Liver (tissue), 9 donors: ENCODE measurements around the gene ATL2. TPM values are rescaled to one million over a fixed set of nuclear protein-coding genes. Genes with fewer than 3 reads are reported as not detected.

ENCODE experiments used
- DNase-seq: peaks from one replicate; pipeline ENCODE4 v3.0.0-alpha.2; 2017; ENCODE audit warnings: low spot score
- H3K27ac ChIP-seq, 2 donors: one replicate each; pipeline ENCODE4 v1.7.0; 2013; ENCODE audit warnings: inconsistent platforms in 2 of 2, low read length in 2 of 2, control low read depth in 1 of 2, low read depth in 1 of 2, mild to moderate bottlenecking in 1 of 2
- H3K27me3 ChIP-seq, 4 donors: one replicate each; pipeline versions ENCODE4 v1.6.1 to v1.7.0; 2013; ENCODE audit warnings: low read length in 3 of 4, inconsistent platforms in 1 of 4, mild to moderate bottlenecking in 1 of 4, moderate library complexity in 1 of 4; ENCODE audit not compliant: control insufficient read depth in 4 of 4, insufficient read depth in 4 of 4
- H3K36me3 ChIP-seq, 4 donors: one replicate each; pipeline versions ENCODE4 v1.6.1 to v1.7.0; 2013; ENCODE audit warnings: low read length in 3 of 4, mild to moderate bottlenecking in 3 of 4, low read depth in 1 of 4, moderate library complexity in 1 of 4; ENCODE audit not compliant: control insufficient read depth in 4 of 4, insufficient read depth in 3 of 4
- H3K4me1 ChIP-seq, 4 donors: one replicate each; pipeline versions ENCODE4 v1.6.1 to v1.7.0; 2013; ENCODE audit warnings: low read length in 3 of 4, mild to moderate bottlenecking in 3 of 4, moderate library complexity in 1 of 4; ENCODE audit not compliant: control insufficient read depth in 4 of 4, insufficient read depth in 4 of 4
- H3K4me3 ChIP-seq, 3 donors: one replicate each; pipeline versions ENCODE4 v1.6.1 to v1.7.0; 2013; ENCODE audit warnings: low read length in 3 of 3, control low read depth in 1 of 3, low read depth in 1 of 3, mild to moderate bottlenecking in 1 of 3
- H3K9ac ChIP-seq, 2 donors: one replicate each; pipeline ENCODE4 v1.7.0; 2013; ENCODE audit warnings: low read length in 2 of 2, mild to moderate bottlenecking in 2 of 2, moderate library complexity in 2 of 2, control low read depth in 1 of 2, low read depth in 1 of 2
- H3K9me3 ChIP-seq, 4 donors: one replicate each; pipeline versions ENCODE4 v1.6.1 to v1.7.0; 2013; ENCODE audit warnings: low read length in 3 of 4; ENCODE audit not compliant: control insufficient read depth in 4 of 4
- CTCF ChIP-seq: fragments of 150-350 bp; IDR thresholded peaks from 2 replicates; pipeline ENCODE4 v1.5.1; 2017; ENCODE audit warnings: improper control_type of control experiment, low read depth, low read length; ENCODE audit not compliant: missing input control
- EGR1 ChIP-seq, 2 donors: IDR thresholded peaks; 2 replicates each; pipeline ENCODE4 v1.6.1; 2016 to 2018; ENCODE audit warnings: antibody characterized with exemption in 2 of 2, low read depth in 2 of 2
- FOXA1 ChIP-seq: IDR thresholded peaks from 2 replicates; pipeline ENCODE4 v1.6.1; 2016; ENCODE audit warnings: antibody characterized with exemption
- FOXA2 ChIP-seq: IDR thresholded peaks from 2 replicates; pipeline ENCODE4 v1.6.1; 2016; ENCODE audit warnings: antibody characterized with exemption
- GABPA ChIP-seq, 2 donors: IDR thresholded peaks in 1 of 2; conservative IDR thresholded peaks in 1 of 2; 2 replicates each; pipeline ENCODE4 v1.6.1; 2016; ENCODE audit warnings: antibody characterized with exemption in 2 of 2, mild to moderate bottlenecking in 1 of 2, moderate library complexity in 1 of 2
- HNF4A ChIP-seq, 2 donors: conservative IDR thresholded peaks; 2 replicates each; pipeline ENCODE4 v1.6.1; 2016; ENCODE audit warnings: antibody characterized with exemption in 2 of 2, mild to moderate bottlenecking in 2 of 2
- HNF4G ChIP-seq: IDR thresholded peaks from 2 replicates; pipeline ENCODE4 v1.6.1; 2016; ENCODE audit warnings: antibody characterized with exemption
- JUND ChIP-seq, 2 donors: IDR thresholded peaks; 2 replicates each; pipeline ENCODE4 v1.6.1; 2016; ENCODE audit warnings: antibody characterized with exemption in 2 of 2
- MAX ChIP-seq: IDR thresholded peaks from 2 replicates; pipeline ENCODE4 v1.6.1; 2016; ENCODE audit warnings: antibody characterized with exemption
- NR2F2 ChIP-seq: IDR thresholded peaks from 2 replicates; pipeline ENCODE4 v1.6.1; 2016; ENCODE audit warnings: antibody characterized with exemption
- RAD21 ChIP-seq, 2 donors: IDR thresholded peaks; 2 replicates each; pipeline ENCODE4 v1.6.1; 2016; ENCODE audit warnings: antibody characterized with exemption in 2 of 2, mild to moderate bottlenecking in 2 of 2
- REST ChIP-seq: IDR thresholded peaks from 2 replicates; pipeline ENCODE4 v1.6.1; 2016; ENCODE audit warnings: antibody characterized with exemption, mild to moderate bottlenecking
- RXRA ChIP-seq, 2 donors: IDR thresholded peaks; 2 replicates each; pipeline ENCODE4 v1.6.1; 2017 to 2018; ENCODE audit warnings: antibody characterized with exemption in 2 of 2, mild to moderate bottlenecking in 1 of 2
- SP1 ChIP-seq: IDR thresholded peaks from 2 replicates; pipeline ENCODE4 v1.6.1; 2018; ENCODE audit warnings: antibody characterized with exemption, mild to moderate bottlenecking
- TAF1 ChIP-seq: conservative IDR thresholded peaks from 2 replicates; pipeline ENCODE4 v1.6.1; 2016; ENCODE audit warnings: antibody characterized with exemption, mild to moderate bottlenecking
- YY1 ChIP-seq: IDR thresholded peaks from 2 replicates; pipeline ENCODE4 v1.6.1; 2016; ENCODE audit warnings: antibody characterized with exemption, mild to moderate bottlenecking
- WGBS: extraction: QIAGEN DNeasy Blood & Tissue Kit; methylation state at CpG from one replicate; pipeline ENCODE4 v1.1.7; 2013; 5-methylcytosine and 5-hydroxymethylcytosine counted together
- polyA plus RNA-seq, 2 donors: library from polyadenylated mRNA; stranded (reverse) in 1 of 2; unstranded in 1 of 2; fragments of 200-250 nt in 1 of 2; fragments of >200 nt in 1 of 2; fragmentation: Nextera tagmentation in 1 of 2; extraction: Ambion mirVana in 1 of 2; gene quantifications; one replicate each; pipeline versions ENCODE4 v1.2.1 to v1.2.3, GENCODE V29; 2013 to 2015
- total RNA-seq, 2 donors: library from RNA; depleted of rRNA; stranded (reverse); fragments of >200 nt; gene quantifications; one replicate each; pipeline ENCODE4 v1.2.3, GENCODE V29; 2014
- TF ChIP-seq, protein P1 (sequence below): IDR thresholded peaks from 2 replicates; pipeline ENCODE4 v1.6.1; 2016; ENCODE audit warnings: antibody characterized with exemption
- TF ChIP-seq, protein P2 (sequence below): IDR thresholded peaks from 2 replicates; pipeline ENCODE4 v1.6.1; 2016; ENCODE audit warnings: antibody characterized with exemption
- donor health status: healthy.
- donor health status: healthy.
- donor health status: healthy.
- donor health status: healthy.
- donor health status: healthy.

Gene ATL2
- total and polyA plus RNA-seq, 4 donors: 21.0 to 163 (median 45.8) TPM

DNA sequence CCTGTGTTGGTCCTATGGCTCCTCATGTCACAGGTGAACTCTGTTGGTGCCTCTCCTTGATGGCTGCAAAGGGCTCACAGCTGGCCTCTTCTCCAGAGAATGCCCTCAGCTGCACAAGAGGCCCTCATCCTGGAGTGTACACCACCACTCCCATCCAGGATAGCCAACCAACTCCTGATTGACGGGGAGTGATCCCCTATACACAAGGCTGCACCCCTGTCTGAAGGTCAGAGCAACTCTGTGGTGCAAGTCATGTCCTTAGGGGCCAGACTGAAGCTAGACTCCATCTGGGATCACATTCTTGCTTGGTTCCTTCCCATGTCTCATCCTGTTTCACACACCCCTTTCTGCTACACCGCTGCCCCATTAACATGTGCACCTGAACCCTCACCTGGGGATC is 41.7 kb upstream of the ATL2 start:
- 93% methylated on average over 2 of the region's 2 CpGs for WGBS
- DNase-seq: no peak

More for the DNA sequence above, 41.7 kb upstream of the ATL2 start:
- H3K4me1 ChIP-seq: peaks cover 0 to 16% (median 4%) of the 10 kb centered on the region in 4 donors
- no peak for TF ChIP-seq NR2F2
- TF ChIP-seq HNF4A (conservative IDR thresholded peaks at IDR 0.05): no peak
- TF ChIP-seq FOXA2: no peak
- no peak for TF ChIP-seq REST
- TF ChIP-seq MAX: no peak
- TF ChIP-seq GABPA (IDR thresholded peaks at IDR 0.05 in 1 of 2, conservative IDR thresholded peaks at IDR 0.05 in 1 of 2): no peak
- TF ChIP-seq YY1: no peak
- TF ChIP-seq FOXA1: no peak
- no peak for TF ChIP-seq RXRA (IDR thresholded peaks at IDR 0.05)
- no peak for TF ChIP-seq RAD21 (IDR thresholded peaks at IDR 0.05)
- TF ChIP-seq JUND (IDR thresholded peaks at IDR 0.05): no peak
- TF ChIP-seq, protein P1, sequence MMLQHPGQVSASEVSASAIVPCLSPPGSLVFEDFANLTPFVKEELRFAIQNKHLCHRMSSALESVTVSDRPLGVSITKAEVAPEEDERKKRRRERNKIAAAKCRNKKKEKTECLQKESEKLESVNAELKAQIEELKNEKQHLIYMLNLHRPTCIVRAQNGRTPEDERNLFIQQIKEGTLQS: no peak
- no peak for TF ChIP-seq TAF1
- TF ChIP-seq, protein P2, sequence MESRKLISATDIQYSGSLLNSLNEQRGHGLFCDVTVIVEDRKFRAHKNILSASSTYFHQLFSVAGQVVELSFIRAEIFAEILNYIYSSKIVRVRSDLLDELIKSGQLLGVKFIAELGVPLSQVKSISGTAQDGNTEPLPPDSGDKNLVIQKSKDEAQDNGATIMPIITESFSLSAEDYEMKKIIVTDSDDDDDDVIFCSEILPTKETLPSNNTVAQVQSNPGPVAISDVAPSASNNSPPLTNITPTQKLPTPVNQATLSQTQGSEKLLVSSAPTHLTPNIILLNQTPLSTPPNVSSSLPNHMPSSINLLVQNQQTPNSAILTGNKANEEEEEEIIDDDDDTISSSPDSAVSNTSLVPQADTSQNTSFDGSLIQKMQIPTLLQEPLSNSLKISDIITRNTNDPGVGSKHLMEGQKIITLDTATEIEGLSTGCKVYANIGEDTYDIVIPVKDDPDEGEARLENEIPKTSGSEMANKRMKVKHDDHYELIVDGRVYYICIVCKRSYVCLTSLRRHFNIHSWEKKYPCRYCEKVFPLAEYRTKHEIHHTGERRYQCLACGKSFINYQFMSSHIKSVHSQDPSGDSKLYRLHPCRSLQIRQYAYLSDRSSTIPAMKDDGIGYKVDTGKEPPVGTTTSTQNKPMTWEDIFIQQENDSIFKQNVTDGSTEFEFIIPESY: no peak
- no peak for TF ChIP-seq EGR1 (IDR thresholded peaks at IDR 0.05; ENCODE audit: low read depth in 2 of 2)
- no peak for TF ChIP-seq HNF4G
- no peak for TF ChIP-seq CTCF
- no peak for TF ChIP-seq SP1
- H3K27ac ChIP-seq: no peak overlapping the region
- no peak overlapping the region for H3K9ac ChIP-seq
- no peaks in the 10 kb centered on the region for H3K27me3 ChIP-seq
- H3K4me3 ChIP-seq: no peak overlapping the region
- no peaks in the 10 kb centered on the region for H3K36me3 ChIP-seq
- H3K9me3 ChIP-seq: no peaks in the 10 kb centered on the region
